HUES6 (cell line): ENCODE measurements around the gene RHEX.

Experiments
- H3K27ac ChIP-seq: 2 replicates; pipeline ENCODE4 v1.7.0; 2013; ENCODE audit warnings: low read depth, mild to moderate bottlenecking, low read length, inconsistent platforms
- H3K27me3 ChIP-seq: 2 replicates; pipeline ENCODE4 v1.6.1; 2013; ENCODE audit warnings: low read length; ENCODE audit not compliant: control insufficient read depth, insufficient read depth
- H3K36me3 ChIP-seq: 2 replicates; pipeline ENCODE4 v1.6.1; 2013; ENCODE audit warnings: low read length; ENCODE audit not compliant: control insufficient read depth, insufficient read depth
- H3K4me1 ChIP-seq: 2 replicates; pipeline ENCODE4 v1.6.1; 2013; ENCODE audit warnings: low read length; ENCODE audit not compliant: control insufficient read depth, insufficient read depth
- H3K4me3 ChIP-seq: 2 replicates; pipeline ENCODE4 v1.5.1; 2013; ENCODE audit warnings: low read depth, low read length
- H3K9ac ChIP-seq: one replicate; pipeline ENCODE4 v1.6.1; 2013; ENCODE audit warnings: mild to moderate bottlenecking, low read length
- H3K9me3 ChIP-seq: 2 replicates; pipeline ENCODE4 v1.6.1; 2013; ENCODE audit warnings: low read depth, low read length; ENCODE audit not compliant: control insufficient read depth, insufficient read depth

The RHEX gene

GRCh38 chr1:206122686-206123085 lies 69.7 kb downstream of the RHEX start:
- no peak overlapping the region for H3K4me3 ChIP-seq
- no peak overlapping the region for H3K9ac ChIP-seq
- H3K27me3 ChIP-seq, result peaks cover 21% of the 10 kb centered on the region
- H3K4me1 ChIP-seq, result no peaks in the 10 kb centered on the region; the same call in 1 of the 2 replicates
- H3K27ac ChIP-seq, result no peak overlapping the region
- H3K9me3 ChIP-seq, result peaks cover 5% of the 10 kb centered on the region; the same call in 1 of the 2 replicates
- H3K36me3 ChIP-seq, result no peaks in the 10 kb centered on the region

- peaks cover 5% of the 10 kb centered on the region; the same call in 1 of the 2 replicates for H3K9me3 ChIP-seq
- H3K27me3 ChIP-seq, result 0 out of 2 replicates have a peak, but pooled peaks cover 3% of the 10 kb centered on the region
- H3K4me3 ChIP-seq, result no peak overlapping the region
- no peaks in the 10 kb centered on the region for H3K4me1 ChIP-seq
- H3K27ac ChIP-seq, result no peak overlapping the region
- no peak overlapping the region for H3K9ac ChIP-seq
- H3K36me3 ChIP-seq, result no peaks in the 10 kb centered on the region
These were observed 72.4 kb downstream of the RHEX start for GRCh38 chr1:206125346-206125745.

GRCh38 chr1:206127336-206127735 lies 74.4 kb downstream of the RHEX start:
- H3K9ac ChIP-seq, result no peak overlapping the region
- H3K36me3 ChIP-seq, result no peaks in the 10 kb centered on the region
- H3K27ac ChIP-seq, result no peak overlapping the region
- no peaks in the 10 kb centered on the region for H3K4me1 ChIP-seq
- H3K4me3 ChIP-seq, result no peak overlapping the region
- H3K9me3 ChIP-seq, result no peaks in the 10 kb centered on the region
- 0 out of 2 replicates have a peak, but pooled peaks cover 3% of the 10 kb centered on the region for H3K27me3 ChIP-seq

GRCh38 chr1:206128196-206128595 lies 75.2 kb downstream of the RHEX start:
- no peaks in the 10 kb centered on the region for H3K9me3 ChIP-seq
- no peaks in the 10 kb centered on the region for H3K4me1 ChIP-seq
- no peak overlapping the region for H3K27ac ChIP-seq
- H3K9ac ChIP-seq, result no peak overlapping the region
- 0 out of 2 replicates have a peak, but pooled peaks cover 3% of the 10 kb centered on the region for H3K27me3 ChIP-seq
- H3K4me3 ChIP-seq, result no peak overlapping the region
- H3K36me3 ChIP-seq, result no peaks in the 10 kb centered on the region

- Histone ChIP-seq H3K27ac (no peak overlapping the region), H3K27me3 (0 out of 2 replicates have a peak, but pooled peaks cover 3% of the 10 kb centered on the region), H3K9ac (no peak overlapping the region), H3K36me3 (no peaks in the 10 kb centered on the region), H3K4me3 (no peak overlapping the region), H3K4me1 (no peaks in the 10 kb centered on the region), H3K9me3 (no peaks in the 10 kb centered on the region)
These were observed 78.1 kb downstream of the RHEX start for GRCh38 chr1:206131037-206131436.

- no peaks in the 10 kb centered on the region for H3K27me3 ChIP-seq
- no peak overlapping the region for H3K27ac ChIP-seq
- no peaks in the 10 kb centered on the region for H3K9me3 ChIP-seq
- H3K36me3 ChIP-seq, result no peaks in the 10 kb centered on the region
- H3K4me1 ChIP-seq, result no peaks in the 10 kb centered on the region
- H3K9ac ChIP-seq, result no peak overlapping the region
- no peak overlapping the region for H3K4me3 ChIP-seq
These were observed 80.9 kb downstream of the RHEX start for GRCh38 chr1:206133751-206134415.

GRCh38 chr1:206135248-206135647 lies 82.3 kb downstream of the RHEX start:
- H3K27ac ChIP-seq, result no peak overlapping the region
- H3K9ac ChIP-seq, result no peak overlapping the region
- H3K27me3 ChIP-seq, result no peaks in the 10 kb centered on the region
- H3K36me3 ChIP-seq, result no peaks in the 10 kb centered on the region
- H3K4me1 ChIP-seq, result no peaks in the 10 kb centered on the region
- no peak overlapping the region for H3K4me3 ChIP-seq
- H3K9me3 ChIP-seq, result 0 out of 2 replicates have a peak, but pooled peaks cover under 1% of the 10 kb centered on the region

- no peaks in the 10 kb centered on the region for H3K27me3 ChIP-seq
- H3K27ac ChIP-seq, result no peak overlapping the region
- no peak overlapping the region for H3K4me3 ChIP-seq
- peaks cover 5% of the 10 kb centered on the region; the same call in 1 of the 2 replicates for H3K9me3 ChIP-seq
- H3K9ac ChIP-seq, result no peak overlapping the region
- no peaks in the 10 kb centered on the region for H3K4me1 ChIP-seq
- no peaks in the 10 kb centered on the region for H3K36me3 ChIP-seq
These were observed 83.3 kb downstream of the RHEX start for GRCh38 chr1:206136241-206136640.

GRCh38 chr1:206142011-206142410 lies 89.0 kb downstream of the RHEX start:
- no peaks in the 10 kb centered on the region for H3K36me3 ChIP-seq
- no peak overlapping the region for H3K9ac ChIP-seq
- H3K4me3 ChIP-seq, result no peak overlapping the region
- H3K27ac ChIP-seq, result no peak overlapping the region
- no peaks in the 10 kb centered on the region for H3K27me3 ChIP-seq
- H3K4me1 ChIP-seq, result 0 out of 2 replicates have a peak, but pooled peaks cover 4% of the 10 kb centered on the region
- H3K9me3 ChIP-seq, result peaks cover 5% of the 10 kb centered on the region; the same call in 1 of the 2 replicates

- H3K4me1 ChIP-seq, result 0 out of 2 replicates have a peak, but pooled peaks cover 4% of the 10 kb centered on the region
- peaks cover 5% of the 10 kb centered on the region; the same call in 1 of the 2 replicates for H3K9me3 ChIP-seq
- H3K27ac ChIP-seq, result no peak overlapping the region
- H3K36me3 ChIP-seq, result no peaks in the 10 kb centered on the region
- H3K9ac ChIP-seq, result no peak overlapping the region
- no peaks in the 10 kb centered on the region for H3K27me3 ChIP-seq
- no peak overlapping the region for H3K4me3 ChIP-seq
These were observed 89.8 kb downstream of the RHEX start for GRCh38 chr1:206142770-206143169.

GRCh38 chr1:206143537-206144172 lies 90.7 kb downstream of the RHEX start:
- H3K27me3 ChIP-seq, result no peaks in the 10 kb centered on the region
- no peak overlapping the region for H3K27ac ChIP-seq
- peaks cover 5% of the 10 kb centered on the region; the same call in 1 of the 2 replicates for H3K9me3 ChIP-seq
- H3K4me1 ChIP-seq, result 0 out of 2 replicates have a peak, but pooled peaks cover 4% of the 10 kb centered on the region
- H3K36me3 ChIP-seq, result no peaks in the 10 kb centered on the region
- no peak overlapping the region for H3K9ac ChIP-seq
- no peak overlapping the region for H3K4me3 ChIP-seq
